ENCODE results near the gene WDFY4.

- TF ChIP-seq REST (IDR thresholded peaks at IDR 0.05; ENCODE audit: insufficient read depth in 1 of 2, low read depth in 2 of 2, low read length in 2 of 2) (no peak), SIN3A (IDR thresholded peaks at IDR 0.05; ENCODE audit: borderline replicate concordance, insufficient read depth, low read length) (no peak), TAF1 (IDR thresholded peaks at IDR 0.05; ENCODE audit: borderline replicate concordance, insufficient read depth, low read length) (no peak), POLR2AphosphoS5 (IDR thresholded peaks at IDR 0.05; ENCODE audit: low read depth, low read length) (no peak)
Measured at GRCh38 chr10:48690791-48691660, 6.4 kb downstream of the WDFY4 start.
